OCI-LY1 (cell line): Measurements from ENCODE around the gene BTNL3.

Source experiments
- H2AFZ ChIP-seq: fragments of 200-600 bp; sonication (generic), shearing (Covaris generic); 2 replicates; pipeline ENCODE4 v1.6.0; 2014; ENCODE audit warnings: antibody characterized with exemption, mild to moderate bottlenecking, low read length
- H3F3A ChIP-seq: fragments of 200-600 bp; sonication (generic), shearing (Covaris generic); 2 replicates; pipeline ENCODE4 v1.6.0; 2014; ENCODE audit warnings: mild to moderate bottlenecking, antibody characterized with exemption, low read length, moderate library complexity; ENCODE audit not compliant: insufficient read depth
- H3K27ac ChIP-seq: fragments of 200-600 bp; sonication (generic); 2 replicates; pipeline ENCODE4 v1.5.1; 2014; ENCODE audit warnings: low read length, mixed run types, mild to moderate bottlenecking, low read depth; ENCODE audit not compliant: poor library complexity, severe bottlenecking
- H3K27me3 ChIP-seq: fragments of 200-600 bp; sonication (generic); 2 replicates; pipeline ENCODE4 v1.6.0; 2014; ENCODE audit warnings: antibody characterized with exemption, mild to moderate bottlenecking, low read length, moderate library complexity; ENCODE audit not compliant: insufficient read depth
- H3K36me3 ChIP-seq: fragments of 200-600 bp; sonication (generic); 2 replicates; pipeline ENCODE4 v1.6.1; 2014; ENCODE audit warnings: mild to moderate bottlenecking, antibody characterized with exemption, low read length, moderate library complexity, mixed read lengths; ENCODE audit not compliant: insufficient read depth
- H3K4me1 ChIP-seq: fragments of 200-600 bp; sonication (generic); 2 replicates; pipeline ENCODE4 v1.5.1; 2014; ENCODE audit warnings: mild to moderate bottlenecking, low read length, moderate library complexity; ENCODE audit not compliant: insufficient read depth, severe bottlenecking
- H3K4me2 ChIP-seq: fragments of 200-600 bp; sonication (generic), shearing (Covaris generic); 2 replicates; pipeline ENCODE4 v1.6.1; 2014; ENCODE audit warnings: low read length
- H3K4me3 ChIP-seq: fragments of 200-600 bp; sonication (generic); 2 replicates; pipeline ENCODE4 v1.5.1; 2014; ENCODE audit warnings: low read length, low read depth, mild to moderate bottlenecking, mixed read lengths; ENCODE audit not compliant: poor library complexity, severe bottlenecking
- H3K79me2 ChIP-seq: fragments of 200-600 bp; shearing (Covaris generic); 2 replicates; pipeline ENCODE4 v1.6.1; 2016; ENCODE audit warnings: mixed run types, low read length, mixed read lengths; ENCODE audit not compliant: insufficient read depth
- H3K9ac ChIP-seq: fragments of 200-600 bp; sonication (generic), shearing (Covaris generic); 2 replicates; pipeline ENCODE4 v1.6.1; 2014; ENCODE audit warnings: mild to moderate bottlenecking, low read length, mixed read lengths
- H3K9me2 ChIP-seq: fragments of 200-600 bp; sonication (generic), shearing (Covaris generic); 2 replicates; pipeline ENCODE4 v1.6.1; 2014; ENCODE audit warnings: low read depth, mild to moderate bottlenecking, low read length, mixed read lengths
- H3K9me3 ChIP-seq: fragments of 200-600 bp; shearing (Covaris generic); 2 replicates; pipeline ENCODE4 v1.6.1; 2014; ENCODE audit warnings: low read length, mixed read lengths
- H4K20me1 ChIP-seq: fragments of 200-600 bp; sonication (generic), shearing (Covaris generic); 2 replicates; pipeline ENCODE4 v1.6.0; 2016; ENCODE audit warnings: mild to moderate bottlenecking, low read length; ENCODE audit not compliant: insufficient read depth
- EZH2 ChIP-seq: fragments of 200-600 bp; sonication (generic), shearing (Covaris generic); IDR thresholded peaks from 2 replicates; pipeline ENCODE4 v1.8.0; 2017; ENCODE audit warnings: borderline replicate concordance, mixed run types, mild to moderate bottlenecking, antibody characterized with exemption, low read length, moderate library complexity, mixed read lengths
- TF ChIP-seq, protein P1 (sequence below): fragments of 200-600 bp; sonication (generic), shearing (Covaris generic); IDR thresholded peaks from 2 replicates; pipeline ENCODE4 v1.5.1; 2017; ENCODE audit warnings: mild to moderate bottlenecking, antibody characterized with exemption, low read length, moderate library complexity, mixed read lengths

BTNL3 gene

DNA sequence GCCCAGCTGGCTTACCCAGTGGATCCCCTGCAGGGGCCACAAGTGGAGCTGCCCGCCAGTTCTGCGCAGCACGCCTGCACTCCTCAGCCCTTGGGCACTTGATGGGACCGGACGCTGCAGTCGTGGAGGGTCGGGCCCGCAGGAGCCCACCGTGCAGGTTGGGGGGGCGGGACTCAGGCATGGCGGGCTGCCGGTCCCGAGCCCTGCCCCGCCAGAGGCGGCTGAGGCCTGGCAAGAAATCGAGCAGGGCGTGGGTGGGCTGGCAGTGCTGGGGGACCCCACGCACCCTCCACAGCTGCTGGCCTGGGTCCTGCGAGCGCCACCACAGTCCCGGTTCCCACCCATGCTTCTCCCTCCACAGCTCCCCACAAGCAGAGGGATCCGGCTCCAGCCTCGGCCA is 19.2 kb upstream of the BTNL3 start:
- H3K9me3 ChIP-seq, result peaks cover 8% of the 10 kb centered on the region; the same call in 1 of the 2 replicates
- no peaks in the 10 kb centered on the region for H3K27me3 ChIP-seq
- TF ChIP-seq, protein P1, sequence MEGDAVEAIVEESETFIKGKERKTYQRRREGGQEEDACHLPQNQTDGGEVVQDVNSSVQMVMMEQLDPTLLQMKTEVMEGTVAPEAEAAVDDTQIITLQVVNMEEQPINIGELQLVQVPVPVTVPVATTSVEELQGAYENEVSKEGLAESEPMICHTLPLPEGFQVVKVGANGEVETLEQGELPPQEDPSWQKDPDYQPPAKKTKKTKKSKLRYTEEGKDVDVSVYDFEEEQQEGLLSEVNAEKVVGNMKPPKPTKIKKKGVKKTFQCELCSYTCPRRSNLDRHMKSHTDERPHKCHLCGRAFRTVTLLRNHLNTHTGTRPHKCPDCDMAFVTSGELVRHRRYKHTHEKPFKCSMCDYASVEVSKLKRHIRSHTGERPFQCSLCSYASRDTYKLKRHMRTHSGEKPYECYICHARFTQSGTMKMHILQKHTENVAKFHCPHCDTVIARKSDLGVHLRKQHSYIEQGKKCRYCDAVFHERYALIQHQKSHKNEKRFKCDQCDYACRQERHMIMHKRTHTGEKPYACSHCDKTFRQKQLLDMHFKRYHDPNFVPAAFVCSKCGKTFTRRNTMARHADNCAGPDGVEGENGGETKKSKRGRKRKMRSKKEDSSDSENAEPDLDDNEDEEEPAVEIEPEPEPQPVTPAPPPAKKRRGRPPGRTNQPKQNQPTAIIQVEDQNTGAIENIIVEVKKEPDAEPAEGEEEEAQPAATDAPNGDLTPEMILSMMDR, result no peak
- TF ChIP-seq EZH2, result no peak
- peaks cover under 1% of the 10 kb centered on the region for H3K4me1 ChIP-seq
- H3K4me2 ChIP-seq, result no peak overlapping the region
- no peaks in the 10 kb centered on the region for H3K79me2 ChIP-seq
- H3F3A ChIP-seq, result no peaks in the 10 kb centered on the region
- H4K20me1 ChIP-seq, result no peaks in the 10 kb centered on the region
- no peaks in the 10 kb centered on the region for H3K36me3 ChIP-seq
- no peak overlapping the region for H3K9ac ChIP-seq
- no peak overlapping the region for H2AFZ ChIP-seq
- no peak overlapping the region for H3K27ac ChIP-seq
- no peak overlapping the region for H3K4me3 ChIP-seq
- H3K9me2 ChIP-seq, result no peaks in the 10 kb centered on the region

DNA sequence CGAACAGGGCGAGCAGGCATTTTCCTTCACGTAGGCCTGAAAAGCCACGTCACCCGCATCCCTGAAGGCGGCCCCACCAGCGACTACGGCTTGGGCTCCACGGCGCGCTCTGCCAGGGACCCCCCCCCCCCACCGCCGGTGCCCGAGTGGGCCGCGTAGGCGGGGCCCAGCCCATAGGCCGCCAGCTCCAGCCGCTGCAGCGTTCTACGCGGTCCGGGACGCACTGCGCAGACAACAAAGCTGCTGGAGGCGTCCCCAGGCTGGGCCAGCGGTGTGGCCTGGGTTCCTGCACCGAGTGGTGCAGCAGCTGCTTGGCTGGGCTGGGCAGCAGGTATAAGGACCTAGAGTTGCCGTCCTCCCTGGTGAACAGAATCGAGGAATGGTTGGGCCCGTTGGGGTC is 18.3 kb upstream of the BTNL3 start:
- Histone ChIP-seq H3F3A (no peaks in the 10 kb centered on the region), H3K9me3 (peaks cover 8% of the 10 kb centered on the region; the same call in 1 of the 2 replicates), H3K4me1 (peaks cover 10% of the 10 kb centered on the region), H3K27me3 (no peaks in the 10 kb centered on the region), H3K36me3 (no peaks in the 10 kb centered on the region), H3K79me2 (no peaks in the 10 kb centered on the region), H3K9me2 (no peaks in the 10 kb centered on the region), H2AFZ (no peak overlapping the region), H3K9ac (no peak overlapping the region), H3K4me3 (no peak overlapping the region), H3K4me2 (no peak overlapping the region), H3K27ac (no peak overlapping the region), H4K20me1 (no peaks in the 10 kb centered on the region)
- no peak for TF ChIP-seq EZH2
- TF ChIP-seq, protein P1, result no peak

GRCh38 chr5:180970875-180971274 is 17.8 kb upstream of the BTNL3 start:
- Histone ChIP-seq H3K4me1 (peaks cover 16% of the 10 kb centered on the region), H2AFZ (no peak overlapping the region), H3K27me3 (no peaks in the 10 kb centered on the region), H3K9me2 (no peaks in the 10 kb centered on the region), H3K4me2 (no peak overlapping the region), H3K4me3 (no peak overlapping the region), H3K9me3 (peaks cover 8% of the 10 kb centered on the region; the same call in 1 of the 2 replicates), H3K36me3 (no peaks in the 10 kb centered on the region), H3F3A (no peaks in the 10 kb centered on the region), H4K20me1 (no peaks in the 10 kb centered on the region), H3K9ac (no peak overlapping the region), H3K27ac (no peak overlapping the region), H3K79me2 (no peaks in the 10 kb centered on the region)
- no peak for TF ChIP-seq EZH2

DNA sequence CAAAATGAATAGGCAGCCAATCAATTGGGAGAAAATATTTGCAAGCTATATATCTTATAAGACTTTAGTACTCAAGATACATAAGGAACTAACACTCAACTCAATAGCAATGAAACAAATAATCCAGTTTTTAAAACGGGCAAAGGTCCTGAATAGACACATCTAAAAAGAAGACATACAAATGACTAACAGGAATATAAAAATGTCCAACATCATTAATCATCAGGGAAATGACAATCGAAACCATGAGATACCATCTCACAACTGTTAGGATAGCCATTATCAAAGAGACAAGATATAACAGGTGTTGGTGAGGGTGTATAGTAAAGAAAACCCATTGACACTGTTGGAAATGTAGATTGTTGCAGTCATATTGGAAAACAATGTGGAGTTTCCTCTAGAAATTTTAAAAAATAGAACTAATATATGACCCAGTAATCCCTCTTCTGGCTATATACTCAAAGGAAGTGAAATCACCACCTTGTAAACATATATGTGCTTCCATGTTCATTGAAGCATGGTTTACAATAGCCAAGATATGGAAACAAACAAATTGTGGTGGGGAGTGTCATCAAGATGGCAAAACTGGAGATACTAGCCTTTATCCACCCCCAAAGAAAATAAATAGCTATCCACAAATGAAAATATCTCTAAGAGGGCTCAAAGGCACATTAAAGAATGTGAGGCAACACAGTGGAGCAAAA is 13.9 kb upstream of the BTNL3 start:
- Histone ChIP-seq H3K4me3 (no peak overlapping the region), H3K79me2 (no peaks in the 10 kb centered on the region), H3K9me2 (no peaks in the 10 kb centered on the region), H2AFZ (no peak overlapping the region), H3K4me1 (peaks cover 38% of the 10 kb centered on the region), H3K27me3 (no peaks in the 10 kb centered on the region), H3K36me3 (no peaks in the 10 kb centered on the region), H3K27ac (peak overlapping the region; percentile 94), H3K4me2 (peak overlapping the region; percentile 12; the same call in 1 of the 2 replicates), H3F3A (no peaks in the 10 kb centered on the region), H3K9me3 (peaks cover 8% of the 10 kb centered on the region; the same call in 1 of the 2 replicates), H4K20me1 (no peaks in the 10 kb centered on the region), H3K9ac (no peak overlapping the region)
- TF ChIP-seq, protein P1, result no peak
- no peak for TF ChIP-seq EZH2
